HG03097 (cell line): Measurements from ENCODE around the gene CFAP99.

Experiments used
- ATAC-seq: cut with Tn5 transposase; IDR thresholded peaks from one replicate; pipeline ENCODE4 v1.9.1; 2021; ENCODE audit not compliant: unreplicated experiment, low FRiP score

Gene CFAP99

GRCh38 chr4:2497931-2498330, 79.2 kb downstream of the CFAP99 start:
- ATAC-seq, result peak; percentile 69

- no peak for ATAC-seq
Measured at GRCh38 chr4:2500547-2500946, 81.8 kb downstream of the CFAP99 start.

- no peak for ATAC-seq
Measured at GRCh38 chr4:2501034-2501594, 82.4 kb downstream of the CFAP99 start.

DNA sequence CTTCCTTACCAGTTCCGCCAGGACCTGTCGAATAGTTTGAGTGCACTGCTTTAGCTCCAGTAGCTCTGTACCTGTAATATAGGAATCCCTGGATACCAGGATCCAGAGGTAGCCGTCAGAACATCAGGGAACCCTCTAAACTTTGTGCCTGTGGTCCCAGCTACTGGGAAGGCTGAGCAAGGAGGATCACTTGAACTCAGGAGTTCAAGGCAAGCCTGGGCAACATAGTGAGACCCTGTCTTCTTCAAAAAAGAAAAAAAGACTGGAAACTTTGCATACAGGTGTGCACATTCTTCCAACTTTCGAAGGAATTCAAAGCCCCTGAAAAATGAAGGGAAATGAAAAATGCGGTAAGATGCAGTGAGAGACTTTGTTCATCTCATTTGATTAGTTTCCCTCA, 85.1 kb downstream of the CFAP99 start:
- ATAC-seq, result no peak

GRCh38 chr4:2507259-2507658, 88.5 kb downstream of the CFAP99 start:
- ATAC-seq, result no peak

DNA sequence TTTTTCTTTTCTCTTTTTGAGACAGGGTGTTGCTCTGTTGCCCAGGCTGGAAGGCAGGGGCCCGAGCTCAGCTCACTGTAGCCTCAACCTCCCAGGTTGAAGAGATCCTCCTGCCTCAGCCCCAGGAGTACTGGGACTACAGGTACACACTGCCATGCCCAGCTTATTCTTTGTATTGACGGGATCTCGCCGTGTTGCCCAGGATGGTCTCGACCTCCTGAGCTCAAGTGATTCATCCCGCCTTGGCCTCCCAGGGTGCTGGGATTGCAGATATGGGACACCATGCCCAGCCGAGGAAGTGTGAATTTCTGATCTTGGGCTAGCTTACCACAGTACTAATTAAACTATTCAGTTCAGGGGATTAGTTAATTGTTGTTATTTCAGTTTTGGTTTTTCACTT, 89.1 kb downstream of the CFAP99 start:
- no peak for ATAC-seq

GRCh38 chr4:2510351-2511259, 91.8 kb downstream of the CFAP99 start:
- ATAC-seq, result no peak

GRCh38 chr4:2511645-2512131, 92.9 kb downstream of the CFAP99 start:
- ATAC-seq, result no peak
